AG20443 (cell line): ENCODE measurements around the gene POLN.

Experiments used
- DNase-seq: peaks from one replicate; pipeline ENCODE4 v3.0.0; 2012; ENCODE audit warnings: low spot score, mixed read lengths

Gene POLN

GRCh38 chr4:2070421-2071251 lies 171.3 kb downstream of the POLN start:
- no peak for DNase-seq

DNA sequence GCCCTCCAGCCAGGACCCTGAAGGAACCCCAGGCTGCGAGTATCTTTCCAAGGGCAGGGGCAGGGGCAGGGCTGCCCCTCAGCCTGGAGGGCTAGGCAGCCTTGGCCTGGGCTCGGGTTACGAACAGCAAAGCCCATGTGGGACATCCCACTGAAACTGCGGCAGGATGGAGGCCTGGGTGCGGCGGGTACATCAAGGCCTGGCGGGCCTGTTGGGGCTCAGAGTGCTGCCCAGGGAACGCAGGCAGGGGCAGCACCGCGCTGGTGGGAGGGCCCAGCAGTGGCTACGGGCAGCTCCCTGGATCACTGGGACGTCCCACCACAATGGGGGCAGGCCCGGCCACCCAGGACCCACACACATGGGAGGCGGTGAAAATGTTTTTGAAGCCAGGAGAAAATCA lies 171.9 kb downstream of the POLN start:
- DNase-seq, result no peak

- DNase-seq, result no peak
These were observed 172.6 kb downstream of the POLN start for GRCh38 chr4:2069161-2069971.

DNA sequence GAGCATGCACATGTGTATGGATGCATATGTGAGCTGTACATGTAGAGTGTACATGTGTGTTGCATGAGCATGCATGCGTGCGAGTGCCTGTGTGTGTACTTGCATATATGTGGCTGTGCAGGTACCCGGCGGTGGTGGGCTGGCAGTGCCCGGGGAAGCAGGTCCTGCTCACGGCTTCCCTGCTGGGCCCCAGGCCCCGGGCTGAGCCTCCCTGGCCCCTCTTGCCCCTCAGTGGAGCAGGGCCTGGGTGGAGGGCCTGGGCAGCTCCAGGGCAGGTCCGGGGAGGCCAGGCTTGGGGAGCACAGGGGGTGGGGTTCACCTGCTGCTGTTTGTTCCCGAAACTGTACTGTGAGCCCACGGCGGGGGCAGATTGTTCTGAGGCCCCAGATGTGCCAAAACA lies 173.4 kb downstream of the POLN start:
- no peak for DNase-seq

- no peak for DNase-seq
These were observed 173.8 kb downstream of the POLN start for GRCh38 chr4:2068198-2068470.

GRCh38 chr4:2067446-2068197 lies 174.3 kb downstream of the POLN start:
- no peak for DNase-seq

GRCh38 chr4:2066571-2067445 lies 175.1 kb downstream of the POLN start:
- DNase-seq, result no peak

DNA sequence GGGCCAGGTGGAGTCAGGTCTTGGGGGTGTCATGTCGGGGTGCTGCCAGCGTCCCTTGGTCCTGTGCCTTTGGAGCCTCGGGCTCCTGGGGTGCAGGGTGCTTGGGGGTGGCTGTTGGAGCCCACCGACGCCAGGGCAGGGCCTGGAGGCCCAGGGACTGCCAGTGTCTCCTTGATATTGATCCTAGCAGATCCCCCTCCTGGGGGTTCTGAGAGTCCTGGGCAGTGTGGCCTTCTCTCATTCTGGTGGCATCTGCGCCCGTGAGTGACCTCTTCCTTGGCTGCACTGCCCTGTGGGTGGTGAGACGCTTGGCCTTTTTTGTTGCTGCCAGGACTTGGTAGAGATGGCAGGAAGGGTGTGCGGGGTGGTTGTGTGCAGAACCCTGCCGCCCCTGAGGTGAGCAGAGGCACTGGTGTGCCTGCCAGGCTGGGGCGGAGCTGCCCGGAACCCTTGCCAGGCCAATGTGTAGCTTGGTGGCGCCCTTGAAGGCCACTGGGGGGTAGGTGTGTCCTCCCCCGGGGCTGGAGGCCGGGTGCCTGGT lies 175.8 kb downstream of the POLN start:
- no peak for DNase-seq

DNA sequence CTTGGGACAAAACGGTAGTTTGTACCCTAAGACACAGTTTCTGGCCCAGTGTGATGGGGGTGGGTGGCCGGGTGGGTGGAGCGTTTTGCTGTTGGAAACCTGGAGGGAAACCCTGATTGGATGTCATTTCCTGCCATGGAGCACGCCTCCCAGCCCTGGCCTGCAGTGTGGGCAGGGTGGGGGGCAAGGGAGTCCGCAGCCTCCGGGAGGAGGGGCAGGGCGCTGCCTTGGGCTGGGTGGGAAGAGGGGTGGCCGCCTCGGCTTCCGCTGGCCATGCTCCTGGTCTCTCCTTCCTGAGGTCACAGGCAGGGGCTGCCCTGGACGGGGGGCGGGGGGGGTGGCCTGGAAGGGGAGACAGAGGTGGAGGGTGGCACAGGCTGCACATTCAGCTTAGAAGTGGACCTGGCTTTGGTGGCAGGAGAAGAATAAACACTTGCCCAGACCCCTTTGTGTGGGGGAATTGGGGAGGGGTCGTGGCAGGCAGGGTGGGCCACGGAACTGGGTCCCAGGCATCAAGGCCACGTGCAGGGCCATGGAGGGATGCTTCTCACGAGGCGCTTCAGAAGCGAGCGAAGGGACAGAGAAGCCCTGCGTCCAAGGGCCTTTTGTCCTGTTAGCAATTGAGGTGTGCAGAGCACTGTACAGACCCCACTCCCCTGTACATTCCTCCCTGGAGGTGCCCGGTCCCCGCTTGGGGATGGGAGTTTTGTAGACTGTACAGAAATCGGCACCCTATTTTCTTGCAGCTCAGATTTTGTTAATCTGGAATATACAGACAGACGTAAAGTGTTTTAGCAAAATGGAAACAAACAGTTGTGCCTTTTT lies 176.6 kb downstream of the POLN start:
- DNase-seq, result no peak

DNA sequence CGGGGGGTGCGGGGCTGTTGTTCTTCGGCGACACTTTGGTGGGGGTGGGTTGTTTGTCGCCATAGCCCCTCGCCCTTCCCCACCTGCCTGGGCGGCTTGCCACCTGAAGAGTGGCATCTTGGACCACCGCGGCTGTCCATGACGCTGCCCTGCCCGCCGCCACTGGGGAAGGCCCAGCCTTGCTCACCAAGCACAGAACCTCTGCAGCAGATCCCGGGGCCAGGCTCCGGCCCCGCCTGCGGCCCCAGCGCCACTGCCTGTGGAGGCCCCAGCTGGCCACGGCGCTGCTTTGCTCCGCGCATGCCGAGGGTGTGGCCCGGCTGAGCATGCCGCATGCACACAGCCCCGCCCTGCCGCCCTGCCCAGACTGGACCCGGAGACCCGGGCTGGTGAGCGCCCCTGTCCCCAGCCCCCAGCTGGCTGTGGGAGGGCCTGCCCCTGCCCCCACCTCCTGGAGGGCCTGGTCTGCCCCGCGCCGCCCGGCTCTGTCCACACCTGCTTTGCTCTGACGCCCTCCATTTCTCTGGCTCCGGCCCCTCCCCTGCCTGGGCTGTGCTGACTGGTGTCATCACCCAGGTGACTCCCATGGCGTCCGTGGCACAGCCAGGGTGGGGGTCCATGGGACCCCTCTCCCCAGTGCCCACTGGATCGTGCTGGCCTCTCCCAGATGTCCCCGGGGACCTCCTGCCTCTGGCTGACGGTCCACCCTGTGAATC lies 177.5 kb downstream of the POLN start:
- no peak for DNase-seq

- DNase-seq, result no peak
These were observed 178.2 kb downstream of the POLN start for GRCh38 chr4:2063557-2064275.

GRCh38 chr4:2062808-2063524 lies 179.0 kb downstream of the POLN start:
- DNase-seq, result no peak

- DNase-seq, result no peak
These were observed 179.6 kb downstream of the POLN start for GRCh38 chr4:2062168-2062807.

- DNase-seq, result no peak
These were observed 180.5 kb downstream of the POLN start for GRCh38 chr4:2061186-2062131.

DNA sequence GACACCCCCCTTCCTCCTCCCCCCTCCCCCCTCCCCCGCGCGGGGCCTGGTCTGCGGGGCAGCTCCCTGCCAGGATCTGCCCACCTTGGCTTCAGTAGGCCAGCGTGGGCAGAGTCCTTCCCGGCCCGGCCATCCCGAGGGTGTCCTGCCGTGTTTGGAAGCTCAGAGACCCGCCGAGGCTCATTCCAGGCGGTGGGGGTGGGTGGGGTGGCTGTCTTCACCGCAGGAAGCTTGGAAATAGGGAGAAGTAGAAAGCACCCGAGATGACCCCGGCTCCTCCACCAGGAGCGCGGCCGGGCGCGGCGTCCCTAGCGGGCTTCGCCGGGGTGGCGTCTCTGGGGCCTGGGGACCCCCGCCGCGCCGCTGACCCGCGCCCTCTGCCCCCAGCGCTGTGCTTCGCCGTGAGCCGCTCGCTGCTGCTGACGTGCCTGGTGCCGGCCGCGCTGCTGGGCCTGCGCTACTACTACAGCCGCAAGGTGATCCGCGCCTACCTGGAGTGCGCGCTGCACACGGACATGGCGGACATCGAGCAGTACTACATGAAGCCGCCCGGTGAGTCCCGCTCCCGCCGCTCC lies 181.2 kb downstream of the POLN start:
- DNase-seq, result no peak

DNA sequence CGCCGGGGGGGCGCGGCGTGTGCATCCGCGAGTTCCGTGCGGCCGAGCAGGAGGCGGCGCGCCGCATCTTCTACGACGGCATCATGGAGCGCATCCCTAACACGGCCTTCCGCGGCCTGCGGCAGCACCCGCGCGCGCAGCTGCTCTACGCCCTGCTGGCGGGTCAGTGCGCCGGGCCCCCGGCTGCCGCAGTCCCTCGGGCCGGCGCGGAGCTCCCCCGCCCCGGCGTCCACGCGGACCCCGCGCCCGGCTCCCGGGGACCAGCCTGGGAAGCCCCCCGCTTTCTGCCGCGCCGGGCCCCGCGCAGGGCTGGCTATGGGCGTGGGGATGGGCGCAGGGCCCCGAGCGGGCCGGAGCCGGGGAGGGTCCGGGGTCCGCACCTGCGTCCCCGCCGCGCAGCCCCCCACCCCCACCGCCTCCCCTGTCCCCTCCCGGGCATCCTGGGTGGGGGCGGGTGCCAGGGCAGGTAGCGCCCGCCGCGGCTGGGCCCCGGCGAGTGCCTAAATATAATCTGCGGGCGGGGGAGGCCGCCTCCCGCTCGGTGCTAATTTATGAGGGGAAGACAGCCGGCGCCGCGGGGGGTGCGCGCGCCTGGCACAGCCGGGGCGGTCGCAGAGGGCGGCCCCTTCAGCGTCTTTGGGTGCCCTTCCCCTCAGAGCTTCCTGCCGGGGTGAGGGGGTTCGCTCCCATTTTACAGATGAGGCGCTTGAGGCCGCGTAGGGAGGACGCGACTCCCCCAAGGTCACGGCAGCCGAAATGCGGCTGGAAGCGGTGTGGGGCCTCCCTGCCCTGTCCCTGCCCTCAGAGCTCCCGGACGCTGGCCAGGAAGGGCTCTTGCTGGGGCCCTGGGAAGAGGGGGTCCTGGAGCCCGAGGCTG lies 182.0 kb downstream of the POLN start:
- no peak for DNase-seq
